HepG2 (cell line): ENCODE results near the gene DTNA. TPM values are rescaled to one million over a fixed set of nuclear protein-coding genes. Genes with fewer than 3 reads are reported as not detected.

Experiments
- ATAC-seq: fragments of 200-7000 bp; cut with Tn5 transposase; 3 replicates; pipeline ENCODE4 v1.9.1; 2020; ENCODE audit warnings: mild to moderate bottlenecking, moderate library complexity
- BruUV-seq: library from RNA; stranded (reverse); fragments of 400-500 nt; replicated peaks from 2 replicates; lab custom pipeline; 2021; lab: Mats Ljungman, UMichigan
- CTCF ChIA-PET: fragments of 300-600 bp; formaldehyde crosslinking; extraction: SDS; loops from one replicate; lab custom pipeline; 2021; ENCODE audit warnings: low total read pairs, inconsistent platforms, low intra/inter-chr PET ratio; lab: Yijun Ruan, JAX
- POLR2A ChIA-PET: fragments of 350-600 bp; sonication (Branson Sonifier 250); formaldehyde crosslinking; loops from one replicate; lab custom pipeline; 2020; ENCODE audit warnings: antibody characterized with exemption, inconsistent platforms; lab: Yijun Ruan, JAX
- DNase-seq: peaks from one replicate; pipeline ENCODE4 v3.0.0-alpha.2; 2015; ENCODE audit warnings: low spot score
- FAIRE-seq: peaks from 3 replicates; lab custom pipeline; 2011; peaks lifted over from hg19 to GRCh38; lab: Jason Lieb, UNC
- H2AFZ ChIP-seq: one replicate; pipeline ENCODE4 v1.6.1; 2011; ENCODE audit warnings: low read length, inconsistent platforms
- H3K27ac ChIP-seq: fragments of 300-600 bp; 3 replicates; pipeline ENCODE4 v1.8.0; 2011; ENCODE audit warnings: mixed run types, mild to moderate bottlenecking, mixed read lengths, low read length, inconsistent platforms; ENCODE audit not compliant: insufficient read depth; ENCODE audit errors: extremely low read length
- H3K27me3 ChIP-seq, 2 experiments: fragments of 200-600 bp in 1 of 2; 2 replicates in 1 of 2; 3 replicates in 1 of 2; pipeline versions ENCODE4 v1.6.0 to v1.8.0; 2011; ENCODE audit warnings: low read length in 2 of 2, mild to moderate bottlenecking in 2 of 2, moderate library complexity in 2 of 2, inconsistent platforms in 1 of 2; ENCODE audit not compliant: insufficient read depth in 2 of 2, control insufficient read depth in 1 of 2
- H3K36me3 ChIP-seq, 2 experiments: fragments of 200-600 bp in 1 of 2; replicated peaks in 1 of 2; 2 replicates in 1 of 2; 3 replicates in 1 of 2; pipeline versions ENCODE4 v1.5.1 to v1.8.0; 2011; ENCODE audit warnings: low read length in 2 of 2, inconsistent platforms in 1 of 2; ENCODE audit not compliant: insufficient read depth in 2 of 2, control insufficient read depth in 1 of 2
- H3K4me1 ChIP-seq: 2 replicates; pipeline ENCODE4 v1.5.1; 2012; ENCODE audit warnings: low read length, inconsistent platforms; ENCODE audit not compliant: insufficient read depth
- H3K4me2 ChIP-seq: 2 replicates; pipeline ENCODE4 v1.6.0; 2011; ENCODE audit warnings: low read depth, low read length, inconsistent platforms
- H3K4me3 ChIP-seq, 3 experiments: fragments of 200-600 bp in 1 of 3; sonication (generic), shearing (Covaris generic) in 1 of 3; replicated peaks in 1 of 3; 2 replicates each; pipeline ENCODE4 v1.5.1; 2011 to 2016; ENCODE audit warnings: low read length in 3 of 3, inconsistent platforms in 2 of 3, low read depth in 2 of 3, mild to moderate bottlenecking in 2 of 3, control low read depth in 1 of 3, mixed read lengths in 1 of 3; ENCODE audit not compliant: insufficient read depth in 1 of 3
- H3K79me2 ChIP-seq: one replicate; pipeline ENCODE4 v1.6.1; 2011; ENCODE audit warnings: low read length, inconsistent platforms; ENCODE audit not compliant: insufficient read depth
- H3K9ac ChIP-seq: 2 replicates; pipeline ENCODE4 v1.6.0; 2011; ENCODE audit warnings: mild to moderate bottlenecking, low read depth, low read length, inconsistent platforms; ENCODE audit not compliant: insufficient read depth
- H3K9me3 ChIP-seq: 2 replicates; pipeline ENCODE4 v1.5.1; 2012; ENCODE audit warnings: mild to moderate bottlenecking, low read length
- H4K20me1 ChIP-seq: 2 replicates; pipeline ENCODE4 v1.6.0; 2011; ENCODE audit warnings: inconsistent platforms, mild to moderate bottlenecking, low read length, moderate library complexity; ENCODE audit not compliant: insufficient read depth
- BRF2 ChIP-seq: sonication (generic); formaldehyde crosslinking; IDR thresholded peaks from 2 replicates; pipeline ENCODE4 v1.8.1; 2022; ENCODE audit warnings: mild to moderate bottlenecking, missing genetic modification reagents
- CREB3 ChIP-seq: sonication (generic); formaldehyde crosslinking; IDR thresholded peaks from 2 replicates; pipeline ENCODE4 v1.5.0; 2020; ENCODE audit warnings: missing genetic modification reagents
- IRF2 ChIP-seq: IDR thresholded peaks from 2 replicates; pipeline ENCODE4 v1.6.1; 2018; ENCODE audit warnings: missing genetic modification reagents, missing compliant biosample characterization
- PAF1 ChIP-seq: IDR thresholded peaks from 2 replicates; pipeline ENCODE4 v1.6.1; 2016; ENCODE audit warnings: missing genetic modification reagents, missing compliant biosample characterization
- RBM39 ChIP-seq: fragments of 200-400 bp; formaldehyde crosslinking; IDR thresholded peaks from one replicate; pipeline ENCODE4 v1.6.1; 2018; ENCODE audit warnings: antibody characterized with exemption, mild to moderate bottlenecking, low read depth, low read length; ENCODE audit not compliant: poor library complexity, severe bottlenecking
- SCMH1 ChIP-seq: sonication (generic); formaldehyde crosslinking; IDR thresholded peaks from 2 replicates; pipeline ENCODE4 v1.9.0; 2021; ENCODE audit warnings: missing genetic modification reagents, mild to moderate bottlenecking, borderline replicate concordance
- TGIF2 ChIP-seq: IDR thresholded peaks from 2 replicates; pipeline ENCODE4 v1.6.1; 2016; ENCODE audit warnings: control low read depth, missing compliant biosample characterization
- XRCC5 ChIP-seq: fragments of 200-400 bp; formaldehyde crosslinking; optimal IDR thresholded peaks from 2 replicates; pipeline ENCODE3; 2017; ENCODE audit warnings: mild to moderate bottlenecking, low read length
- ZFYVE20 ChIP-seq: sonication (generic); formaldehyde crosslinking; IDR thresholded peaks from 2 replicates; pipeline ENCODE4 v1.8.0; 2023; ENCODE audit warnings: low read depth, mild to moderate bottlenecking, moderate library complexity, missing genetic modification reagents, borderline replicate concordance
- ZNF232 ChIP-seq: sonication (generic); formaldehyde crosslinking; IDR thresholded peaks from 2 replicates; pipeline ENCODE4 v1.4.0; 2020; ENCODE audit warnings: missing genetic modification reagents, borderline replicate concordance
- ZNF335 ChIP-seq: sonication (generic); formaldehyde crosslinking; IDR thresholded peaks from 2 replicates; pipeline ENCODE4 v1.4.0; 2020; ENCODE audit warnings: missing genetic modification reagents
- ZNF367 ChIP-seq: sonication (generic); formaldehyde crosslinking; IDR thresholded peaks from 2 replicates; pipeline ENCODE4 v1.4.0; 2020; ENCODE audit warnings: missing genetic modification reagents, borderline replicate concordance
- ZNF552 ChIP-seq: sonication (generic); formaldehyde crosslinking; IDR thresholded peaks from 2 replicates; pipeline ENCODE4 v1.9.0; 2022; ENCODE audit warnings: missing genetic modification reagents, mild to moderate bottlenecking, borderline replicate concordance
- ZNF614 ChIP-seq: IDR thresholded peaks from 2 replicates; pipeline ENCODE4 v1.6.1; 2018; ENCODE audit warnings: missing biosample characterization, missing genetic modification reagents, inconsistent platforms, borderline replicate concordance
- ZNF773 ChIP-seq: sonication (generic); formaldehyde crosslinking; IDR thresholded peaks from 2 replicates; pipeline ENCODE4 v1.4.0; 2020; ENCODE audit warnings: missing genetic modification reagents, borderline replicate concordance
- ZNF839 ChIP-seq: sonication (generic); formaldehyde crosslinking; IDR thresholded peaks from 2 replicates; pipeline ENCODE4 v1.4.0; 2020; ENCODE audit warnings: missing genetic modification reagents, mild to moderate bottlenecking, borderline replicate concordance
- WGBS: methylation state at CpG from one replicate; pipeline ENCODE4 v1.1.6; 2017; ENCODE audit warnings: low lambda C conversion rate; 5-methylcytosine and 5-hydroxymethylcytosine counted together
- in situ Hi-C: cut with HindIII; loops from 2 replicates; pipeline ENCODE4 v1.10.0; 2017; ENCODE audit warnings: low pct_unique_long_range_greater_than_20kb; ENCODE audit not compliant: extremely low pct_ligation_motif_present
- intact Hi-C: fragments of 100-400 bp; cut with micrococcal nuclease; formaldehyde crosslinking; loops from one replicate; pipeline ENCODE4 v1.10.0; 2022; ENCODE audit not compliant: unreplicated experiment
- polyA plus RNA-seq, 8 experiments: library from polyadenylated mRNA; depleted of rRNA in 3 of 8; stranded (reverse) in 7 of 8; unstranded in 1 of 8; fragments of >200 nt; fragmentation: Illumina TruSeq in 4 of 8; extraction: Trizol in 4 of 8; gene quantifications; 2 replicates each; pipeline versions ENCODE4 v1.2.1 to v1.2.3, GENCODE V29; 2011 to 2016; ENCODE audit warnings: low read depth in 4 of 8, missing spikeins in 1 of 8, mixed read lengths in 1 of 8; ENCODE audit not compliant: insufficient read depth in 1 of 8
- total RNA-seq, 5 experiments: library from RNA; depleted of rRNA; stranded (reverse); fragments of >200 nt; fragmentation: Illumina TruSeq; extraction: Trizol; gene quantifications; 2 replicates each; pipeline ENCODE4 v1.2.3, GENCODE V29; 2016; ENCODE audit warnings: low read depth in 1 of 5
- TF ChIP-seq, protein P1 (sequence below): IDR thresholded peaks from 2 replicates; pipeline ENCODE4 v1.6.1; 2012; ENCODE audit warnings: low read depth, low read length, improper control_type of control experiment
- TF ChIP-seq, protein P2 (sequence below): sonication (generic); formaldehyde crosslinking; IDR thresholded peaks from 2 replicates; pipeline ENCODE4 v1.5.1; 2020; ENCODE audit warnings: missing genetic modification reagents, mild to moderate bottlenecking, borderline replicate concordance

DTNA gene
- total and polyA plus RNA-seq, 2 of the 13 experiments (the other 11 are each of a cell fraction or from before 2014, with no cell fraction given) = 8.5 to 29.0 TPM

DNA sequence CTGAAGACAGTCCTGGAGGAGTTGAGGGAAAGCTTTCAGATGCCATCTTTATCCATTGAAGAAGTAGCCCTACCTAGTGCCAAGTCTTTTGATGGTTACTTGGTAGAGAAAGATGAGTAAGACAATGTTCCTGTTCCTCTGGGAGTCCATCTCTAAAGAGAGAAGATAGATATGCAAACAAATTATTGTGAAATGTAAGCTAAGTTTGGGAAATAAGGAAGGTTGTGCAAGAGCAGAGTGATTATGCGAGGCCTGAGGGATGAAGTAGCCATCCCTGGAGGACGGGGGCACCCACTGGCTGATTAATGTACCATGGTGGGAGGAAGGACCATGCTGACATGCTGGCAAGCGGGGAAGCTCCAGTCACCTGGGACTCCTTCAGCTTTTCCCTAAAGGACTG is 994 bp upstream of the DTNA start (continued):
- TF ChIP-seq, protein P1, sequence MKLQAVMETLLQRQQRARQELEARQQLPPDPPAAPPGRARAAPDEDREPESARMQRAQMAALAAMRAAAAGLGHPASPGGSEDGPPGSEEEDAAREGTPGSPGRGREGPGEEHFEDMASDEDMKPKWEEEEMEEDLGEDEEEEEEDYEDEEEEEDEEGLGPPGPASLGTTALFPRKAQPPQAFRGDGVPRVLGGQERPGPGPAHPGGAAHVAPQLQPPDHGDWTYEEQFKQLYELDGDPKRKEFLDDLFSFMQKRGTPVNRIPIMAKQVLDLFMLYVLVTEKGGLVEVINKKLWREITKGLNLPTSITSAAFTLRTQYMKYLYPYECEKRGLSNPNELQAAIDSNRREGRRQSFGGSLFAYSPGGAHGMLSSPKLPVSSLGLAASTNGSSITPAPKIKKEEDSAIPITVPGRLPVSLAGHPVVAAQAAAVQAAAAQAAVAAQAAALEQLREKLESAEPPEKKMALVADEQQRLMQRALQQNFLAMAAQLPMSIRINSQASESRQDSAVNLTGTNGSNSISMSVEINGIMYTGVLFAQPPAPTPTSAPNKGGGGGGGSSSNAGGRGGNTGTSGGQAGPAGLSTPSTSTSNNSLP = no peak
- TF ChIP-seq BRF2 (no peak), SCMH1 (CRISPR knock-in tag) (no peak), XRCC5 (no peak), ZNF552 (no peak), IRF2 (CRISPR knock-in tag) (no peak)
- TF ChIP-seq, protein P2, sequence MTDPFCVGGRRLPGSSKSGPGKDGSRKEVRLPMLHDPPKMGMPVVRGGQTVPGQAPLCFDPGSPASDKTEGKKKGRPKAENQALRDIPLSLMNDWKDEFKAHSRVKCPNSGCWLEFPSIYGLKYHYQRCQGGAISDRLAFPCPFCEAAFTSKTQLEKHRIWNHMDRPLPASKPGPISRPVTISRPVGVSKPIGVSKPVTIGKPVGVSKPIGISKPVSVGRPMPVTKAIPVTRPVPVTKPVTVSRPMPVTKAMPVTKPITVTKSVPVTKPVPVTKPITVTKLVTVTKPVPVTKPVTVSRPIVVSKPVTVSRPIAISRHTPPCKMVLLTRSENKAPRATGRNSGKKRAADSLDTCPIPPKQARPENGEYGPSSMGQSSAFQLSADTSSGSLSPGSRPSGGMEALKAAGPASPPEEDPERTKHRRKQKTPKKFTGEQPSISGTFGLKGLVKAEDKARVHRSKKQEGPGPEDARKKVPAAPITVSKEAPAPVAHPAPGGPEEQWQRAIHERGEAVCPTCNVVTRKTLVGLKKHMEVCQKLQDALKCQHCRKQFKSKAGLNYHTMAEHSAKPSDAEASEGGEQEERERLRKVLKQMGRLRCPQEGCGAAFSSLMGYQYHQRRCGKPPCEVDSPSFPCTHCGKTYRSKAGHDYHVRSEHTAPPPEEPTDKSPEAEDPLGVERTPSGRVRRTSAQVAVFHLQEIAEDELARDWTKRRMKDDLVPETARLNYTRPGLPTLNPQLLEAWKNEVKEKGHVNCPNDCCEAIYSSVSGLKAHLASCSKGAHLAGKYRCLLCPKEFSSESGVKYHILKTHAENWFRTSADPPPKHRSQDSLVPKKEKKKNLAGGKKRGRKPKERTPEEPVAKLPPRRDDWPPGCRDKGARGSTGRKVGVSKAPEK (CRISPR knock-in tag) = no peak

- Histone ChIP-seq H3K9me3 (no peaks in the 10 kb centered on the region), H3K27me3 (no peaks in the 10 kb centered on the region), H3K79me2 (no peaks in the 10 kb centered on the region), H3K27ac (no peak overlapping the region), H3K4me2 (no peak overlapping the region), H3K36me3 (no peaks in the 10 kb centered on the region), H3K9ac (no peak overlapping the region), H3K4me3 (no peak overlapping the region), H3K4me1 (no peaks in the 10 kb centered on the region), H4K20me1 (no peaks in the 10 kb centered on the region), H2AFZ (no peak overlapping the region)
- POLR2A ChIA-PET = no interaction called here
- CTCF ChIA-PET = no interaction called here
- FAIRE-seq (no peak), DNase-seq (no peak), ATAC-seq (no peak)
- in situ Hi-C loops = no loop called here
- WGBS = 81% methylated on average over 6 of the region's 6 CpGs
- intact Hi-C loops = no loop called here
- no peak for TF ChIP-seq CREB3 (CRISPR knock-in tag)
- TF ChIP-seq ZNF335 (CRISPR knock-in tag) = no peak
- no peak for TF ChIP-seq PAF1
- TF ChIP-seq RBM39 = no peak
- TF ChIP-seq ZNF367 (CRISPR knock-in tag) = no peak
- no peak for TF ChIP-seq ZNF773 (CRISPR knock-in tag)
- no peak for TF ChIP-seq ZNF232 (CRISPR knock-in tag)
- no peak for TF ChIP-seq ZFYVE20 (CRISPR knock-in tag)
- no peak for TF ChIP-seq TGIF2 (CRISPR knock-in tag)
- TF ChIP-seq ZNF614 (CRISPR knock-in tag) = no peak
- TF ChIP-seq ZNF839 = no peak
- BruUV-seq = no TSS peak
Measured at GRCh38 chr18:34710458-34710914, 388 bp downstream of the DTNA start.
